Trophoblast cell (in vitro differentiated cells and primary cell): ENCODE measurements around the gene PDE4D.

ENCODE experiments used
- DNase-seq, 2 donors: peaks; one replicate each; pipeline ENCODE4 v3.0.0-alpha.2; 2016
- H2AFZ ChIP-seq: 2 replicates; pipeline ENCODE4 v1.6.1; 2013; ENCODE audit warnings: low read length, moderate library complexity, mild to moderate bottlenecking; ENCODE audit not compliant: insufficient read depth, poor library complexity
- H2AK5ac ChIP-seq: 2 replicates; pipeline ENCODE4 v1.6.1; 2013; ENCODE audit warnings: mild to moderate bottlenecking, low read length
- H2BK120ac ChIP-seq: 2 replicates; pipeline ENCODE4 v1.6.1; 2013; ENCODE audit warnings: low read length, mild to moderate bottlenecking, moderate library complexity; ENCODE audit not compliant: insufficient read depth, poor library complexity
- H2BK12ac ChIP-seq: 2 replicates; pipeline ENCODE4 v1.6.1; 2013; ENCODE audit warnings: mild to moderate bottlenecking, low read length, moderate library complexity
- H2BK5ac ChIP-seq: 2 replicates; pipeline ENCODE4 v1.6.1; 2013; ENCODE audit warnings: low read length, low read depth, moderate library complexity, mild to moderate bottlenecking; ENCODE audit not compliant: poor library complexity
- H3K14ac ChIP-seq: 2 replicates; pipeline ENCODE4 v1.6.1; 2013; ENCODE audit warnings: mild to moderate bottlenecking, low read length
- H3K18ac ChIP-seq: 2 replicates; pipeline ENCODE4 v1.6.1; 2013; ENCODE audit warnings: mild to moderate bottlenecking, low read length
- H3K23ac ChIP-seq: 2 replicates; pipeline ENCODE4 v1.6.1; 2013; ENCODE audit warnings: low read length
- H3K27ac ChIP-seq: 2 replicates; pipeline ENCODE4 v1.5.1; 2013; ENCODE audit warnings: low read depth, mild to moderate bottlenecking, inconsistent platforms, low read length, moderate library complexity
- H3K27me3 ChIP-seq: 2 replicates; pipeline ENCODE4 v1.6.1; 2013; ENCODE audit warnings: inconsistent platforms, mild to moderate bottlenecking, low read length, moderate library complexity; ENCODE audit not compliant: insufficient read depth
- H3K36me3 ChIP-seq, 2 experiments: 1 replicate in 1 of 2; 2 replicates in 1 of 2; pipeline ENCODE4 v1.6.1; 2013; ENCODE audit warnings: low read length in 2 of 2, mild to moderate bottlenecking in 2 of 2, moderate library complexity in 1 of 2; ENCODE audit not compliant: insufficient read depth in 2 of 2, control insufficient read depth in 1 of 2
- H3K4ac ChIP-seq: 2 replicates; pipeline ENCODE4 v1.6.1; 2013; ENCODE audit warnings: low read depth, mild to moderate bottlenecking, low read length, moderate library complexity
- H3K4me1 ChIP-seq, 2 experiments: 1 replicate in 1 of 2; 2 replicates in 1 of 2; pipeline ENCODE4 v1.6.1; 2013; ENCODE audit warnings: low read length in 2 of 2, mild to moderate bottlenecking in 2 of 2, moderate library complexity in 1 of 2; ENCODE audit not compliant: insufficient read depth in 2 of 2, control insufficient read depth in 1 of 2
- H3K4me2 ChIP-seq: 2 replicates; pipeline ENCODE4 v1.6.1; 2013; ENCODE audit warnings: inconsistent platforms, mild to moderate bottlenecking, low read length, moderate library complexity
- H3K4me3 ChIP-seq: 2 replicates; pipeline ENCODE4 v1.5.1; 2013; ENCODE audit warnings: mild to moderate bottlenecking, low read depth, low read length, inconsistent platforms
- H3K79me1 ChIP-seq: one replicate; pipeline ENCODE4 v1.6.1; 2013; ENCODE audit warnings: low read length
- H3K79me2 ChIP-seq: 2 replicates; pipeline ENCODE4 v1.6.1; 2013; ENCODE audit warnings: low read length, mild to moderate bottlenecking; ENCODE audit not compliant: control insufficient read depth, insufficient read depth, poor library complexity
- H3K9ac ChIP-seq: 2 replicates; pipeline ENCODE4 v1.6.1; 2013; ENCODE audit warnings: mild to moderate bottlenecking, low read length
- H3K9me3 ChIP-seq: 2 replicates; pipeline ENCODE4 v1.6.1; 2013; ENCODE audit warnings: low read depth, mild to moderate bottlenecking, control low read depth, inconsistent platforms, low read length; ENCODE audit not compliant: insufficient read depth
- H4K12ac ChIP-seq: 2 replicates; pipeline ENCODE4 v1.6.1; 2013; ENCODE audit warnings: low read depth, mild to moderate bottlenecking, low read length, moderate library complexity
- H4K8ac ChIP-seq: 2 replicates; pipeline ENCODE4 v1.6.1; 2013; ENCODE audit warnings: low read depth, mild to moderate bottlenecking, low read length, moderate library complexity
- H4K91ac ChIP-seq: one replicate; pipeline ENCODE4 v1.6.1; 2013; ENCODE audit warnings: low read depth, mild to moderate bottlenecking, low read length, moderate library complexity
- WGBS: extraction: QIAGEN DNeasy Blood & Tissue Kit; methylation state at CpG from one replicate; pipeline ENCODE4 v1.1.7; 2013; ENCODE audit warnings: missing lambda C conversion rate; ENCODE audit not compliant: insufficient read length, insufficient coverage; ENCODE audit errors: extremely low coverage; 5-methylcytosine and 5-hydroxymethylcytosine counted together

PDE4D gene

GRCh38 chr5:59731809-59732208 lies 161.7 kb downstream of the PDE4D start:
- no peaks in the 10 kb centered on the region for H3K79me2 ChIP-seq
- H2BK12ac ChIP-seq: no peak overlapping the region
- H2BK5ac ChIP-seq: no peak overlapping the region
- H4K12ac ChIP-seq: no peak overlapping the region
- H3K36me3 ChIP-seq: no peaks in the 10 kb centered on the region
- no peak overlapping the region for H3K27ac ChIP-seq
- H3K4me3 ChIP-seq: no peak overlapping the region
- no peak overlapping the region for H3K4me2 ChIP-seq
- H3K9me3 ChIP-seq: no peaks in the 10 kb centered on the region
- no peak overlapping the region for H2BK120ac ChIP-seq
- H3K27me3 ChIP-seq: no peaks in the 10 kb centered on the region
- DNase-seq: no peak
- H3K14ac ChIP-seq: no peak overlapping the region
- H3K4me1 ChIP-seq: no peaks in the 10 kb centered on the region
- WGBS: no CpG with 5 or more reads among the region's 1 CpG
- no peak overlapping the region for H4K91ac ChIP-seq
- no peak overlapping the region for H2AFZ ChIP-seq
- no peak overlapping the region for H2AK5ac ChIP-seq
- H3K9ac ChIP-seq: no peak overlapping the region
- no peaks in the 10 kb centered on the region for H3K79me1 ChIP-seq
- H4K8ac ChIP-seq: no peak overlapping the region
- no peak overlapping the region for H3K4ac ChIP-seq
- H3K23ac ChIP-seq: no peak overlapping the region
- H3K18ac ChIP-seq: no peak overlapping the region

DNA sequence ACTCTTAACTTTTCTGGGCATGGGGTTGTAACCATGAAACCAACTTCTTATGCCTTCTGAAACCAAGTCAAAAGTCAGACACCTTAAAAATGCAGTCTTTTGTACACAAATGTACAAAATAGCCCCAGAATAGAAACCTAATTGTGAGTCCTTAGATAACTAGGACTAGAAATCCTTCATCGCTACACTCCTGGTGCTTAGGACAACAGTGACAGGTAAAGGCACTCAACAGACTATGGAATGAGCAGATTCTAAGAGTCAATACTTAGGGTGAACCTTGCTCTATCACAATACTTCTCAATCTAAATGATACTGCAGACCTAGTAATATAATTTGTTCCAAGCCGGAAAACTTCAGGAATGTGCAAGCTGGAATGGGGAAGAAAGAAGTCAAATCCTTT lies 163.7 kb downstream of the PDE4D start:
- Histone ChIP-seq H3K79me2 (no peaks in the 10 kb centered on the region), H2BK12ac (no peak overlapping the region), H2BK5ac (no peak overlapping the region), H3K4ac (no peak overlapping the region), H3K18ac (no peak overlapping the region), H3K14ac (no peak overlapping the region), H2BK120ac (no peak overlapping the region), H3K4me1 (no peaks in the 10 kb centered on the region), H2AFZ (no peak overlapping the region), H4K8ac (no peak overlapping the region), H3K4me3 (no peak overlapping the region), H2AK5ac (no peak overlapping the region), H3K9ac (no peak overlapping the region), H3K27ac (no peak overlapping the region), H4K91ac (no peak overlapping the region), H3K4me2 (no peak overlapping the region), H3K23ac (no peak overlapping the region), H3K79me1 (no peaks in the 10 kb centered on the region), H4K12ac (no peak overlapping the region), H3K9me3 (no peaks in the 10 kb centered on the region), H3K27me3 (no peaks in the 10 kb centered on the region), H3K36me3 (no peaks in the 10 kb centered on the region)
- DNase-seq: no peak
- no CpG with 5 or more reads among the region's 2 CpGs for WGBS

- Histone ChIP-seq H2AFZ (no peak overlapping the region), H3K4me2 (no peak overlapping the region), H3K18ac (no peak overlapping the region), H3K4ac (no peak overlapping the region), H3K27ac (no peak overlapping the region), H3K23ac (no peak overlapping the region), H3K14ac (no peak overlapping the region), H3K36me3 (no peaks in the 10 kb centered on the region), H4K8ac (no peak overlapping the region), H2BK120ac (no peak overlapping the region), H3K4me3 (no peak overlapping the region), H3K27me3 (no peaks in the 10 kb centered on the region), H2BK5ac (no peak overlapping the region), H3K9ac (no peak overlapping the region), H4K91ac (no peak overlapping the region), H3K79me2 (no peaks in the 10 kb centered on the region), H3K79me1 (no peaks in the 10 kb centered on the region), H4K12ac (no peak overlapping the region), H2BK12ac (no peak overlapping the region), H2AK5ac (no peak overlapping the region), H3K9me3 (no peaks in the 10 kb centered on the region), H3K4me1 (no peaks in the 10 kb centered on the region)
- DNase-seq: no peak
- WGBS: no CpG with 5 or more reads among the region's 3 CpGs
Observed at GRCh38 chr5:59729357-59729756, 164.2 kb downstream of the PDE4D start.

DNA sequence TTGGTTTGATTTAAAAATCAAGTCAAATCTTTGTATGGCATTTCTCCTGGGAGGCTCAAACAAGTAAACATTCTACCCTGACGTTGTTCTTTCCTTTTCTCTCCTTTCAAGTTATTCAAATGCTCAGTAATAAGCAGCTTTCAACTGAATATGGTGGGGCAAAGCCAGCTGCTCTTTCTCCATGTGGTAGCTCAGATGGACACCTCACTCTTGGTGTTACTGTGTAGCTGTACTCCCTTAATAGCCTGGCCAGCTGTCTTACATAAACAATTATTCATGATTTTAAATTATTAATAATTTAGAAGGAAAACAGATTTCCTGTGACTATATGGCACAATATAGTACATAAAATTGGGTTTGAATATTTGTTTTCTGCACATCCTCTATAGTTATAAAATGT lies 165.2 kb downstream of the PDE4D start:
- H2BK5ac ChIP-seq: no peak overlapping the region
- H3K79me1 ChIP-seq: no peaks in the 10 kb centered on the region
- no peaks in the 10 kb centered on the region for H3K36me3 ChIP-seq
- WGBS: no CpG with 5 or more reads among the region's 1 CpG
- H2AFZ ChIP-seq: no peak overlapping the region
- no peak overlapping the region for H4K12ac ChIP-seq
- no peaks in the 10 kb centered on the region for H3K4me1 ChIP-seq
- H2BK12ac ChIP-seq: no peak overlapping the region
- no peak overlapping the region for H2BK120ac ChIP-seq
- no peak overlapping the region for H3K4me2 ChIP-seq
- H2AK5ac ChIP-seq: no peak overlapping the region
- no peak overlapping the region for H4K91ac ChIP-seq
- no peak overlapping the region for H4K8ac ChIP-seq
- H3K9me3 ChIP-seq: no peaks in the 10 kb centered on the region
- no peak overlapping the region for H3K18ac ChIP-seq
- H3K23ac ChIP-seq: no peak overlapping the region
- no peak overlapping the region for H3K9ac ChIP-seq
- no peak for DNase-seq
- no peaks in the 10 kb centered on the region for H3K79me2 ChIP-seq
- H3K27me3 ChIP-seq: no peaks in the 10 kb centered on the region
- H3K14ac ChIP-seq: no peak overlapping the region
- H3K4ac ChIP-seq: no peak overlapping the region
- H3K27ac ChIP-seq: no peak overlapping the region
- H3K4me3 ChIP-seq: no peak overlapping the region
